22Rv1 (cell line): ENCODE data around the gene RBP5.

Experiments
- ZFX ChIP-seq: fragments of 450-650 bp; IDR thresholded peaks from 2 replicates; pipeline ENCODE4 v1.6.1; 2017; ENCODE audit warnings: antibody characterized with exemption, borderline replicate concordance
- TF ChIP-seq, protein P1 (sequence below): fragments of 450-650 bp; IDR thresholded peaks from 2 replicates; pipeline ENCODE4 v1.5.1; 2017; ENCODE audit warnings: mild to moderate bottlenecking

DNA sequence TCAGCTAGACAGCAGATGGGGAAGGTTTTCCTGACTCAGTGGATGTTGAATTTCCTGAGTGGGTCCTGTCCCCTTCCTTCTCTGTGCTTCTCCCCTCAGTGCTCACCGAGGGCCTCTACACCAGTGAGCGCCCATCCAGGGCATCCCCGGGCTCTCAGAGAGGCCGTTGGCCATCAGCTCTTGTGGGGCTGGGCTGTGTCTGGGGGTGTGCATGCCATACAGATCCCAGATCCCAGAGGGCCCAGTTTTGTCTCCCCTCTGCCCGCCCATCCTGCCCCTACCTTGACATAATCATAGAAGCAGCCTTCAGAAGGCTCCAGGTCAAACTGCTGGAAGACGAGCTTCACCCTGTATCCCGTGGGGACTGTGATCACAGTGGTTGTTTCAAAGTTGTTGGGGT lies 37.5 kb downstream of the RBP5 start:
- TF ChIP-seq, protein P1, sequence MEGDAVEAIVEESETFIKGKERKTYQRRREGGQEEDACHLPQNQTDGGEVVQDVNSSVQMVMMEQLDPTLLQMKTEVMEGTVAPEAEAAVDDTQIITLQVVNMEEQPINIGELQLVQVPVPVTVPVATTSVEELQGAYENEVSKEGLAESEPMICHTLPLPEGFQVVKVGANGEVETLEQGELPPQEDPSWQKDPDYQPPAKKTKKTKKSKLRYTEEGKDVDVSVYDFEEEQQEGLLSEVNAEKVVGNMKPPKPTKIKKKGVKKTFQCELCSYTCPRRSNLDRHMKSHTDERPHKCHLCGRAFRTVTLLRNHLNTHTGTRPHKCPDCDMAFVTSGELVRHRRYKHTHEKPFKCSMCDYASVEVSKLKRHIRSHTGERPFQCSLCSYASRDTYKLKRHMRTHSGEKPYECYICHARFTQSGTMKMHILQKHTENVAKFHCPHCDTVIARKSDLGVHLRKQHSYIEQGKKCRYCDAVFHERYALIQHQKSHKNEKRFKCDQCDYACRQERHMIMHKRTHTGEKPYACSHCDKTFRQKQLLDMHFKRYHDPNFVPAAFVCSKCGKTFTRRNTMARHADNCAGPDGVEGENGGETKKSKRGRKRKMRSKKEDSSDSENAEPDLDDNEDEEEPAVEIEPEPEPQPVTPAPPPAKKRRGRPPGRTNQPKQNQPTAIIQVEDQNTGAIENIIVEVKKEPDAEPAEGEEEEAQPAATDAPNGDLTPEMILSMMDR: no peak
- no peak for TF ChIP-seq ZFX
